ENCODE measurements around the gene SYNPO2.

The SYNPO2 gene

GRCh38 chr4:118898221-118898620 lies 9.6 kb downstream of the SYNPO2 start:
- no peak for DNase-seq (ENCODE audit: low read depth, low spot score)
- ChIA-PET CTCF (interaction anchor here (0.8 to 1.9 kb wide), 4 partner anchors 8 to 72 kb away, joined by 3 to 13 read pairs (median 4); no protein-coding TSS in a partner anchor), POLR2A (no interaction called here)

GRCh38 chr4:118898684-118899138 lies 10.1 kb downstream of the SYNPO2 start:
- no peak overlapping the region for H3K4me3 ChIP-seq (ENCODE audit: low read depth, low read length)
- CTCF ChIA-PET = interaction anchor here (0.8 to 1.9 kb wide), 5 partner anchors 9 to 126 kb away, joined by 3 to 13 read pairs (median 4); no protein-coding TSS in a partner anchor
- DNase-seq (ENCODE audit: low read depth, low spot score) = no peak
- POLR2A ChIA-PET = no interaction called here
- no peak for TF ChIP-seq CTCF (IDR thresholded peaks at IDR 0.05; ENCODE audit: insufficient read depth, low read length, missing control alignments)

More at GRCh38 chr4:118898221-118898620, 9.6 kb downstream of the SYNPO2 start:
- H3K4me3 ChIP-seq (ENCODE audit: low read depth, low read length) = no peak overlapping the region
- no peak for TF ChIP-seq CTCF (IDR thresholded peaks at IDR 0.05; ENCODE audit: insufficient read depth, low read length, missing control alignments)

- CTCF ChIA-PET = interaction anchor here (0.9 to 5.9 kb wide), 4 partner anchors 14 to 222 kb away, joined by 3 to 40 read pairs (median 3); partner anchors contain the start of gene SYNPO2
- POLR2A ChIA-PET = no interaction called here
- H3K4me3 ChIP-seq (ENCODE audit: low read depth, low read length) = no peak overlapping the region
- DNase-seq (ENCODE audit: low read depth, low spot score) = no peak
- TF ChIP-seq CTCF (IDR thresholded peaks at IDR 0.05; ENCODE audit: insufficient read depth, low read length, missing control alignments) = no peak
These were observed 15.8 kb downstream of the SYNPO2 start for GRCh38 chr4:118904418-118904817.

GRCh38 chr4:118904935-118905334 lies 16.3 kb downstream of the SYNPO2 start:
- no peak overlapping the region for H3K4me3 ChIP-seq (ENCODE audit: low read depth, low read length)
- POLR2A ChIA-PET = interaction anchor here (0.7 to 0.9 kb wide), 2 partner anchors 14 to 76 kb away, joined by 3 to 4 read pairs; no protein-coding TSS in a partner anchor
- no peak for DNase-seq (ENCODE audit: low read depth, low spot score)
- TF ChIP-seq CTCF (IDR thresholded peaks at IDR 0.05; ENCODE audit: insufficient read depth, low read length, missing control alignments) = no peak
- CTCF ChIA-PET = interaction anchor here (0.9 to 5.9 kb wide), 4 partner anchors 15 to 222 kb away, joined by 3 to 40 read pairs (median 3); partner anchors contain the start of gene SYNPO2

GRCh38 chr4:118905566-118905965 lies 16.9 kb downstream of the SYNPO2 start:
- TF ChIP-seq CTCF (IDR thresholded peaks at IDR 0.05; ENCODE audit: insufficient read depth, low read length, missing control alignments) = no peak
- no peak for DNase-seq (ENCODE audit: low read depth, low spot score)
- ChIA-PET POLR2A (interaction anchor here (0.7 to 0.9 kb wide), 2 partner anchors 14 to 76 kb away, joined by 3 to 4 read pairs; no protein-coding TSS in a partner anchor), CTCF (interaction anchor here (1.0 to 5.9 kb wide), 3 partner anchors 15 to 28 kb away, joined by 3 to 40 read pairs (median 5); partner anchors contain the start of gene SYNPO2)
- H3K4me3 ChIP-seq (ENCODE audit: low read depth, low read length) = no peak overlapping the region

GRCh38 chr4:118909173-118909956 lies 20.7 kb downstream of the SYNPO2 start:
- H3K4me3 ChIP-seq (ENCODE audit: low read depth, low read length) = no peak overlapping the region
- ChIA-PET CTCF (interaction anchor here (5.0 kb wide), 1 partner anchor 19 kb away, joined by 27 read pairs; the partner anchor contains the start of gene SYNPO2), POLR2A (no interaction called here)
- no peak for TF ChIP-seq CTCF (IDR thresholded peaks at IDR 0.05; ENCODE audit: insufficient read depth, low read length, missing control alignments)
- no peak for DNase-seq (ENCODE audit: low read depth, low spot score)
